Duodenal mucosa (tissue), 2 donors: ENCODE data around the gene VIPAS39.
A peak's percentile ranks its signal among the peaks of the same experiment; 100 is the strongest.

ENCODE experiments used
- H3K27ac ChIP-seq: one replicate; pipeline ENCODE4 v1.7.0; 2013; ENCODE audit warnings: low read depth, low read length
- H3K27me3 ChIP-seq, 2 donors: one replicate each; pipeline ENCODE4 v1.7.0; 2013; ENCODE audit warnings: low read length in 2 of 2, control low read depth in 1 of 2; ENCODE audit not compliant: insufficient read depth in 2 of 2, control insufficient read depth in 1 of 2
- H3K36me3 ChIP-seq, 2 donors: one replicate each; pipeline ENCODE4 v1.7.0; 2013; ENCODE audit warnings: low read length in 2 of 2, control low read depth in 1 of 2; ENCODE audit not compliant: insufficient read depth in 2 of 2, control insufficient read depth in 1 of 2
- H3K4me1 ChIP-seq, 2 donors: one replicate each; pipeline ENCODE4 v1.7.0; 2013; ENCODE audit warnings: low read length in 2 of 2, control low read depth in 1 of 2; ENCODE audit not compliant: insufficient read depth in 2 of 2, control insufficient read depth in 1 of 2
- H3K4me3 ChIP-seq, 2 donors: one replicate each; pipeline ENCODE4 v1.7.0; 2013; ENCODE audit warnings: low read length in 2 of 2, low read depth in 1 of 2
- H3K9ac ChIP-seq, 2 donors: one replicate each; pipeline ENCODE4 v1.7.0; 2013; ENCODE audit warnings: low read length in 2 of 2, low read depth in 1 of 2
- H3K9me3 ChIP-seq, 2 donors: one replicate each; pipeline ENCODE4 v1.7.0; 2013; ENCODE audit warnings: low read length in 2 of 2, control low read depth in 1 of 2; ENCODE audit not compliant: control insufficient read depth in 1 of 2

The VIPAS39 gene

DNA sequence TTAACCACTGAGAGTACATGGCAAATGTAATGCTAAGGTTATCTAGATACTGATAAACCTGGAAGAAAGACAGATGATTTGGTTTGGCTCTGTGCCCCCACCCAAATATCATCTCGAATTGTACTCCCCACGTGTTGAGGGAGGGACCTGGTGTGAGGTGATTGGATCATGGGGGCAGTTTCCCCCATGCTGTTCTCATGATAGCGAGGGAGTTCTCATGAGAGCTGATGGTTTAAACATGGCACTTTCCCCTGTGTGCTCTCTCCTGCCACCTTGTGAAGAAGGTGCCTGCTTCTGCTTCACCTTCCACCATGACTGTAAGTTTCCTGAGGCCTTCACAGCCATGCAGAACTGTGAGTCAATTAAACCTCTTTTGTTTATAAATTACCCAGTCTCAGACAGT is 48.3 kb downstream of the VIPAS39 start:
- H3K4me3 ChIP-seq, result no peak overlapping the region

DNA sequence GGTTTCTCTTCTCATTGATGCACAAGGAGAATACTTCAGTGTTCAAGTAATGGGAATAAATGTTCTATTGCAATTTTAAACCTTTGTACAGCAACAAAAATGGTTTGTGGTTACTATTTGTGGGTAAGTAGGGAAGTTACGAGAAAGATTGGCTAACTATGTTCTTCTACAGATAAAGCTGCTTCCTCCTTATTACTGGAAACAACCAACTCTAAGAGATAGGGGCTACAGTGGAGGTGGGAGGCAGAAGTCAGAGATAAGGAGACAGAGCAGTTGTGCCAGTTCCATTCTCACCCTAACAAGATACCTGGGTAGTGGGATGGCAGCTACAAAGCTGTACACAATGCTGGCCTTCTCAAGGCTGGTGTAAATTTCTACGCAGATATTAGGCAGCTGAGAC is 50.2 kb downstream of the VIPAS39 start:
- H3K4me1 ChIP-seq, result no peaks in the 10 kb centered on the region
- H3K9ac ChIP-seq, result no peak overlapping the region
- no peak overlapping the region for H3K4me3 ChIP-seq
- no peaks in the 10 kb centered on the region for H3K36me3 ChIP-seq
- H3K9me3 ChIP-seq, result no peaks in the 10 kb centered on the region
- no peaks in the 10 kb centered on the region for H3K27me3 ChIP-seq
- no peak overlapping the region for H3K27ac ChIP-seq

More for the DNA sequence above, 48.3 kb downstream of the VIPAS39 start:
- Histone ChIP-seq H3K9ac (no peak overlapping the region), H3K27me3 (no peaks in the 10 kb centered on the region), H3K9me3 (no peaks in the 10 kb centered on the region), H3K27ac (no peak overlapping the region), H3K4me1 (no peaks in the 10 kb centered on the region), H3K36me3 (no peaks in the 10 kb centered on the region)

- H3K27me3 ChIP-seq, result no peaks in the 10 kb centered on the region
- no peaks in the 10 kb centered on the region for H3K9me3 ChIP-seq
- no peak overlapping the region for H3K4me3 ChIP-seq
- no peaks in the 10 kb centered on the region for H3K36me3 ChIP-seq
- H3K4me1 ChIP-seq, result no peaks in the 10 kb centered on the region
- no peak overlapping the region for H3K27ac ChIP-seq
- H3K9ac ChIP-seq, result no peak overlapping the region
These were observed 50.7 kb downstream of the VIPAS39 start for GRCh38 chr14:77406718-77407117.

- Histone ChIP-seq H3K9ac (no peak overlapping the region), H3K4me3 (no peak overlapping the region), H3K9me3 (no peaks in the 10 kb centered on the region), H3K4me1 (no peaks in the 10 kb centered on the region), H3K27ac (no peak overlapping the region), H3K36me3 (no peaks in the 10 kb centered on the region), H3K27me3 (no peaks in the 10 kb centered on the region)
These were observed 51.3 kb downstream of the VIPAS39 start for GRCh38 chr14:77406086-77406485.

DNA sequence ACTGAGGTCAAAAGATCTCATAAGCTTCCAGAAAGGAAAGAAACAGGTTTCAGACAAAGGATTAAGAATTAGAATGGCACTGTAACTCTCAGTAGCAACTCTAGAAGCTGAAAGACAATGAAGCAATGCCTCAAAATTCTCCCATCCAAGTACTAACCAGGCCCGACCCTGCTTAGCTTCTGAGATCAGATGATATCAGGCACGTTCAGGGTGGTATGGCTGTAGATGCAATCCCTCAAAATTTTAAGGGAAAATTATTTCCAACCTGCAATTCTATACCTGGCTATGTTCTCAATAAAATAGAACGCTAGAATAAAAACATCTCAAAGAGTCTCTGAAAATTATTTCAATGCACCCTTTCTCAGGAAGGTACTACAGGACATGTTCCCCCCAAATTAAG is 53.6 kb downstream of the VIPAS39 start:
- H3K9me3 ChIP-seq, result no peaks in the 10 kb centered on the region
- H3K9ac ChIP-seq, result no peak overlapping the region
- H3K36me3 ChIP-seq, result no peaks in the 10 kb centered on the region
- no peaks in the 10 kb centered on the region for H3K4me1 ChIP-seq
- H3K27me3 ChIP-seq, result no peaks in the 10 kb centered on the region
- H3K27ac ChIP-seq, result no peak overlapping the region
- H3K4me3 ChIP-seq, result no peak overlapping the region

DNA sequence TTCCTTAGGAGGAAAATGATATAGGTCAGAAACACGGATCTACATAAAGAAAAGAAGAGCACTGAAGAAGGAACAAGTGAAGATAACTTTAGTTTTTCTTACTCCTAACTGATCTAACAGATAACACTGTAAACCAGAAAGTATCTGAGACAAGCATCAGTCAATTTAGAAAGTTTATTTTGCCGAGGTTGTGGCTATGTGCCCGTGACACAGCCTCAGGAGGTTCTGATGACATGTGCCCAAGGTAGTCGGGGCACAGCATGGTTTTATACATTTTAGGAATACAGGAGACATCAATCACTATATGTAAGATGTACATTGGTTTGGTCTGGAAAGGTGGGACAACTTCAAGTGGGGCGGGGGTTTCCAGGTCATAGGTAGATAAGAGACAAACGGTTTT is 57.2 kb downstream of the VIPAS39 start:
- Histone ChIP-seq H3K4me1 (no peaks in the 10 kb centered on the region), H3K9ac (no peak overlapping the region), H3K4me3 (no peak overlapping the region), H3K9me3 (no peaks in the 10 kb centered on the region), H3K27me3 (no peaks in the 10 kb centered on the region), H3K36me3 (no peaks in the 10 kb centered on the region), H3K27ac (no peak overlapping the region)

GRCh38 chr14:77390188-77390587 is 67.2 kb downstream of the VIPAS39 start:
- Histone ChIP-seq H3K27ac (no peak overlapping the region), H3K9ac (no peak overlapping the region), H3K4me1 (peaks cover 0 to 3% of the 10 kb centered on the region in 2 donors), H3K9me3 (no peaks in the 10 kb centered on the region), H3K4me3 (no peak overlapping the region), H3K27me3 (no peaks in the 10 kb centered on the region), H3K36me3 (no peaks in the 10 kb centered on the region)

DNA sequence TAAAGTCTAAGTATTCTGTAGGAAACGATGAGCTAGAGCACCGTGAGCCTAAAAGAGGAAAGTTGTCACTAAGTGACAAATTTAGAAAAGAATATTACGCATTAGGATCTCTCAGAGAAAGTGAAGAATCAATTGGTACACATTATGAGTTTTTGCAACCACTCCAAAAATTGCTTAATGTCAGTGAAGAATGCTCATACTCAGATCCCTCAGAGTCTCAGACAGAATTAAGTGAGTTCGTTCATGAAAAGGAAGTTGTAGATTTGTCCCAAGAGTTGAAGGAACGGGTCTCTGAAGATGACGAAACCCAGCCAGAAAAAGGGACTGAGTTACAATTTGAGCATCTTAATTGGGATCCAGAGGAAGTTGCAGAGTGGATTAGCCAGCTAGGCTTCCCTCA is 78.7 kb downstream of the VIPAS39 start:
- Histone ChIP-seq H3K9me3 (no peaks in the 10 kb centered on the region), H3K27ac (no peak overlapping the region), H3K27me3 (no peaks in the 10 kb centered on the region), H3K36me3 (no peaks in the 10 kb centered on the region), H3K4me3 (no peak overlapping the region), H3K9ac (no peak overlapping the region), H3K4me1 (peaks cover 11 to 19% of the 10 kb centered on the region in 2 donors)

GRCh38 chr14:77377502-77377844 is 79.9 kb downstream of the VIPAS39 start:
- no peaks in the 10 kb centered on the region for H3K36me3 ChIP-seq
- H3K4me3 ChIP-seq, result peak overlapping the region; percentile 92 to 98
- no peaks in the 10 kb centered on the region for H3K9me3 ChIP-seq
- peaks cover 11 to 20% of the 10 kb centered on the region in 2 donors for H3K4me1 ChIP-seq
- no peak overlapping the region for H3K27ac ChIP-seq
- H3K9ac ChIP-seq, result peak overlapping the region in 1 of 2 donors; percentile 80
- H3K27me3 ChIP-seq, result no peaks in the 10 kb centered on the region

- Histone ChIP-seq H3K4me1 (peaks cover 11 to 24% of the 10 kb centered on the region in 2 donors), H3K4me3 (peak within 1 kb of the TSS; percentile 92 to 98), H3K36me3 (no peaks in the 10 kb centered on the region), H3K9ac (peak within 1 kb of the TSS; percentile 73 to 80), H3K9me3 (no peaks in the 10 kb centered on the region), H3K27me3 (no peaks in the 10 kb centered on the region), H3K27ac (peak within 1 kb of the TSS; percentile 74)
These were observed 80.5 kb downstream of the VIPAS39 start, which contains the start of the genes SAMD15 and TMED8 for GRCh38 chr14:77376771-77377501. TSS of gene SAMD15 (plus strand) at chr14:77377379. CDS start at chr14:77377419, 40 bp downstream. TSS of gene TMED8 (minus strand) at chr14:77377094. CDS start at chr14:77377053, 41 bp downstream.
